OCI-LY1 (cell line): ENCODE results near the gene SNX1.

Experiments used
- CTCF ChIP-seq: fragments of 200-600 bp; sonication (generic), shearing (Covaris generic); IDR thresholded peaks from 2 replicates; pipeline ENCODE4 v1.5.1; 2017; ENCODE audit warnings: mild to moderate bottlenecking, antibody characterized with exemption, low read length, moderate library complexity, mixed read lengths
- EZH2 ChIP-seq: fragments of 200-600 bp; sonication (generic), shearing (Covaris generic); IDR thresholded peaks from 2 replicates; pipeline ENCODE4 v1.8.0; 2017; ENCODE audit warnings: borderline replicate concordance, mixed run types, mild to moderate bottlenecking, antibody characterized with exemption, low read length, moderate library complexity, mixed read lengths

- no peak for TF ChIP-seq EZH2
- no peak for TF ChIP-seq CTCF
These were observed 66.7 kb downstream of the SNX1 start for GRCh38 chr15:64162478-64162868.
